ENCODE data around the gene TOX2.

TOX2 gene

DNA sequence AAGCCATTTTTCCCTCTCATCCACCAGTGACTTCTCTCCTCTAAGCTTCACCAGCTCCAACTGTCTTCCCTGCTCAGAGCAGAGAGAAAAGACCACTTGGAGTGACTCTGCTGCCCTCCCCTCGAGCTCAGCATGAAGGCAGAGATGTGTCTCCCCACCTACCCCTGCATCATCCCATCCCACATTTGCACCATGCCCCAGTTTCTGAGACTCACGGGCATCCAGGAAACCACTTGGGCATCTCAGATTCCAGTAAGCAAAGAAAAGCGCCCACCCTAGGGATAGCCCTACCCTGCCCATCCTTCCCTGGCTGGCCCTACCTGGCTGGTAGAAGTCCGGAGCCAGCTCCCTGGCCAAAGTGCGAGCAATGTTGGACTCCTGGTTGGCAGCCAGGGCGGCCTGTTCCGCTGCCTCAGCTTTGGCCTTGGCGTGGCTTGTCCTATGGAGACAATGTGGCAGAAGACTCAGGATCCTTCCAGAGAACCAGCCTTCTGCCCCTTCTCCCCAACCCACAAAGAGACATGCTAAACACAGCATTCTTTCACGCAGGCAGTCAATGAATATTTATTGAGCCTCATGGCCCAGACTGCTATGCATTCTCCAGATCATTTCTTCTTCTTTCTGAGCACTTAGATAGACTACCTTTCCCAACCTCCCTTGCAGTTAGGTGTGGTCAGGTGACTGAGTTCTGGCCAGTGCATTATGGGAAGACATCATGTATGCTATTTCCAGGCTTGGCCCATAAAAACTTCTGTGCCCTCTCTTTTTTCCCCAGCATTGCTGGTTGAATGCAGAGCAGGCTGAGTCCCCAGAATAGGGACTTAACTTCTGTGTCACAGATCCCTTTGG lies 203.8 kb downstream of the TOX2 start:
- no peak for DNase-seq (ENCODE audit: low read depth in 4 of 4, low spot score in 1 of 4)

Measured in stimulated activated CD4-positive, alpha-beta T cell treated with anti-CD3 and anti-CD28 coated beads, Interleukin-1b, Interleukin-23, amount 100 ng/mL, for 24 hours (primary cell).